ENCODE results near the gene SDK2.

SDK2 gene

GRCh38 chr17:73633736-73634135, 10.5 kb downstream of the SDK2 start:
- DNase-seq = no peak

GRCh38 chr17:73632513-73632912, 11.7 kb downstream of the SDK2 start:
- DNase-seq = no peak

GRCh38 chr17:73630965-73631595, 13.2 kb downstream of the SDK2 start:
- DNase-seq = no peak

- no peak for DNase-seq
These were observed 13.7 kb downstream of the SDK2 start for GRCh38 chr17:73630531-73630930.

GRCh38 chr17:73628642-73629552, 15.3 kb downstream of the SDK2 start:
- no peak for DNase-seq

- no peak for DNase-seq
These were observed 18.1 kb downstream of the SDK2 start for GRCh38 chr17:73625991-73626673.

GRCh38 chr17:73625006-73625405, 19.2 kb downstream of the SDK2 start:
- no peak for DNase-seq

GRCh38 chr17:73624496-73624988, 19.7 kb downstream of the SDK2 start:
- no peak for DNase-seq

- no peak for DNase-seq
These were observed 20.4 kb downstream of the SDK2 start for GRCh38 chr17:73623818-73624217.

GRCh38 chr17:73623247-73623646, 21.0 kb downstream of the SDK2 start:
- DNase-seq = no peak

- DNase-seq = no peak
These were observed 21.9 kb downstream of the SDK2 start for GRCh38 chr17:73622381-73622780.

GRCh38 chr17:73621685-73622084, 22.6 kb downstream of the SDK2 start:
- no peak for DNase-seq

GRCh38 chr17:73620414-73620813, 23.8 kb downstream of the SDK2 start:
- DNase-seq = no peak

GRCh38 chr17:73617501-73617900, 26.7 kb downstream of the SDK2 start:
- no peak for DNase-seq

GRCh38 chr17:73616873-73617404, 27.3 kb downstream of the SDK2 start:
- no peak for DNase-seq

- DNase-seq = no peak
These were observed 27.9 kb downstream of the SDK2 start for GRCh38 chr17:73616120-73616872.

- DNase-seq = no peak
These were observed 30.0 kb downstream of the SDK2 start for GRCh38 chr17:73614256-73614655.

GRCh38 chr17:73613271-73614233, 30.7 kb downstream of the SDK2 start:
- no peak for DNase-seq

GRCh38 chr17:73612031-73612472, 32.2 kb downstream of the SDK2 start:
- DNase-seq = no peak

GRCh38 chr17:73611630-73612029, 32.6 kb downstream of the SDK2 start:
- no peak for DNase-seq

GRCh38 chr17:73610331-73610911, 33.8 kb downstream of the SDK2 start:
- DNase-seq = no peak

Measured in suppressor macrophage treated with lipopolysaccharide for 4 hours (primary cell).